ENCODE results near the gene DCDC2C.

DCDC2C gene

GRCh38 chr2:3708576-3708975 lies 5.2 kb downstream of the DCDC2C start:
- DNase-seq (ENCODE audit: low spot score) (no peak), FAIRE-seq (no peak)

- FAIRE-seq, result no peak
Measured at GRCh38 chr2:3709225-3709624, 5.8 kb downstream of the DCDC2C start.

GRCh38 chr2:3712424-3712823 lies 9.0 kb downstream of the DCDC2C start:
- DNase-seq (ENCODE audit: low spot score), result no peak
- FAIRE-seq, result no peak

More at GRCh38 chr2:3709225-3709624, 5.8 kb downstream of the DCDC2C start:
- DNase-seq (ENCODE audit: low spot score), result no peak

- no peak for DNase-seq (ENCODE audit: low spot score)
- FAIRE-seq, result no peak
Measured at GRCh38 chr2:3712831-3713503, 9.6 kb downstream of the DCDC2C start.

- DNase-seq (ENCODE audit: low spot score) (no peak), FAIRE-seq (no peak)
Measured at GRCh38 chr2:3718679-3719078, 15.3 kb downstream of the DCDC2C start.

GRCh38 chr2:3725002-3725401 lies 21.6 kb downstream of the DCDC2C start:
- FAIRE-seq, result no peak
- no peak for DNase-seq (ENCODE audit: low spot score)

GRCh38 chr2:3725458-3726250 lies 22.3 kb downstream of the DCDC2C start:
- FAIRE-seq (no peak), DNase-seq (ENCODE audit: low spot score) (no peak)

GRCh38 chr2:3726511-3726910 lies 23.1 kb downstream of the DCDC2C start:
- no peak for DNase-seq (ENCODE audit: low spot score)
- no peak for FAIRE-seq

GRCh38 chr2:3727397-3728045 lies 24.1 kb downstream of the DCDC2C start:
- DNase-seq (ENCODE audit: low spot score), result no peak
- no peak for FAIRE-seq

GRCh38 chr2:3728104-3729054 lies 25.0 kb downstream of the DCDC2C start:
- DNase-seq (ENCODE audit: low spot score), result peak; percentile 46
- no peak for FAIRE-seq

- DNase-seq (ENCODE audit: low spot score), result no peak
- no peak for FAIRE-seq
Measured at GRCh38 chr2:3729055-3729448, 25.7 kb downstream of the DCDC2C start.

GRCh38 chr2:3729786-3730185 lies 26.4 kb downstream of the DCDC2C start:
- FAIRE-seq, result no peak
- DNase-seq (ENCODE audit: low spot score), result no peak

GRCh38 chr2:3730646-3731045 lies 27.3 kb downstream of the DCDC2C start:
- no peak for FAIRE-seq
- DNase-seq (ENCODE audit: low spot score), result no peak

GRCh38 chr2:3731829-3732228 lies 28.5 kb downstream of the DCDC2C start:
- no peak for DNase-seq (ENCODE audit: low spot score)
- FAIRE-seq, result no peak

- FAIRE-seq (no peak), DNase-seq (ENCODE audit: low spot score) (no peak)
Measured at GRCh38 chr2:3736112-3736511, 32.7 kb downstream of the DCDC2C start.

GRCh38 chr2:3737128-3737527 lies 33.8 kb downstream of the DCDC2C start:
- FAIRE-seq, result no peak
- DNase-seq (ENCODE audit: low spot score), result no peak

- FAIRE-seq (no peak), DNase-seq (ENCODE audit: low spot score) (peak; percentile 51)
Measured at GRCh38 chr2:3738454-3738853, 35.1 kb downstream of the DCDC2C start.

- DNase-seq (ENCODE audit: low spot score) (no peak), FAIRE-seq (no peak)
Measured at GRCh38 chr2:3739313-3739712, 35.9 kb downstream of the DCDC2C start.

GRCh38 chr2:3741396-3741795 lies 38.0 kb downstream of the DCDC2C start:
- DNase-seq (ENCODE audit: low spot score) (no peak), FAIRE-seq (no peak)

GRCh38 chr2:3741867-3742602 lies 38.7 kb downstream of the DCDC2C start:
- DNase-seq (ENCODE audit: low spot score), result no peak
- no peak for FAIRE-seq

Data from urothelium cell line (cell line).